Skeletal muscle satellite cell (primary cell): Measurements from ENCODE around the gene ZER1.
"Not testable (repeated sequence)": the region's sequence is repeated elsewhere in the genome, so short reads cannot be mapped to it uniquely, and the experiment has no call there.

Source experiments
- H3K27me3 ChIP-seq: 2 replicates; pipeline ENCODE4 v1.7.0; 2013; ENCODE audit warnings: low read length; ENCODE audit not compliant: control insufficient read depth, insufficient read depth
- H3K36me3 ChIP-seq: 2 replicates; pipeline ENCODE4 v1.7.0; 2013; ENCODE audit warnings: mild to moderate bottlenecking, control low read depth, low read length; ENCODE audit not compliant: insufficient read depth
- H3K4me1 ChIP-seq: 2 replicates; pipeline ENCODE4 v1.7.0; 2013; ENCODE audit warnings: low read length; ENCODE audit not compliant: control insufficient read depth, insufficient read depth
- H3K4me2 ChIP-seq: 2 replicates; pipeline ENCODE4 v1.7.0; 2013; ENCODE audit warnings: mild to moderate bottlenecking, low read length
- H3K4me3 ChIP-seq: 2 replicates; pipeline ENCODE4 v1.7.0; 2013; ENCODE audit warnings: low read length
- H3K9ac ChIP-seq: 2 replicates; pipeline ENCODE4 v1.7.0; 2013; ENCODE audit warnings: mild to moderate bottlenecking, low read depth, low read length, moderate library complexity
- H3K9me3 ChIP-seq: replicated peaks from 2 replicates; pipeline ENCODE4 v1.7.0; 2013; ENCODE audit warnings: mild to moderate bottlenecking, control low read depth, low read length

Gene ZER1

GRCh38 chr9:128807827-128808226, 36.1 kb upstream of the ZER1 start:
- no peaks in the 10 kb centered on the region for H3K9me3 ChIP-seq
- H3K4me3 ChIP-seq = no peak overlapping the region
- H3K9ac ChIP-seq = no peak overlapping the region
- H3K27me3 ChIP-seq = no peaks in the 10 kb centered on the region
- no peak overlapping the region for H3K4me2 ChIP-seq
- peaks cover 52% of the 10 kb centered on the region for H3K36me3 ChIP-seq
- no peaks in the 10 kb centered on the region for H3K4me1 ChIP-seq

- no peak overlapping the region for H3K4me3 ChIP-seq
- no peak overlapping the region for H3K9ac ChIP-seq
- H3K27me3 ChIP-seq = no peaks in the 10 kb centered on the region
- H3K9me3 ChIP-seq = no peaks in the 10 kb centered on the region
- no peaks in the 10 kb centered on the region for H3K4me1 ChIP-seq
- H3K36me3 ChIP-seq = peaks cover 59% of the 10 kb centered on the region
- H3K4me2 ChIP-seq = no peak overlapping the region
Measured at GRCh38 chr9:128805661-128806060, 33.9 kb upstream of the ZER1 start.

- no peaks in the 10 kb centered on the region for H3K4me1 ChIP-seq
- no peaks in the 10 kb centered on the region for H3K9me3 ChIP-seq
- no peak overlapping the region for H3K4me3 ChIP-seq
- H3K4me2 ChIP-seq = no peak overlapping the region
- no peaks in the 10 kb centered on the region for H3K27me3 ChIP-seq
- H3K36me3 ChIP-seq = peaks cover 57% of the 10 kb centered on the region
- H3K9ac ChIP-seq = no peak overlapping the region
Measured at GRCh38 chr9:128802482-128802881, 30.8 kb upstream of the ZER1 start.

- H3K36me3 ChIP-seq = peaks cover 48% of the 10 kb centered on the region
Measured at GRCh38 chr9:128800061-128800460, 28.3 kb upstream of the ZER1 start.

GRCh38 chr9:128798896-128799295, 27.2 kb upstream of the ZER1 start:
- H3K4me2 ChIP-seq = no peak overlapping the region
- no peaks in the 10 kb centered on the region for H3K9me3 ChIP-seq
- no peak overlapping the region for H3K4me3 ChIP-seq
- no peaks in the 10 kb centered on the region for H3K27me3 ChIP-seq
- H3K9ac ChIP-seq = no peak overlapping the region
- no peaks in the 10 kb centered on the region for H3K4me1 ChIP-seq
- peaks cover 53% of the 10 kb centered on the region for H3K36me3 ChIP-seq

More at GRCh38 chr9:128800061-128800460, 28.3 kb upstream of the ZER1 start:
- Histone ChIP-seq H3K27me3 (no peaks in the 10 kb centered on the region), H3K4me1 (no peaks in the 10 kb centered on the region), H3K9me3 (no peaks in the 10 kb centered on the region), H3K9ac (no peak overlapping the region), H3K4me2 (no peak overlapping the region), H3K4me3 (no peak overlapping the region)

GRCh38 chr9:128794961-128795360, 23.2 kb upstream of the ZER1 start:
- peaks cover 60% of the 10 kb centered on the region for H3K36me3 ChIP-seq
- not testable (repeated sequence) for H3K4me2 ChIP-seq, H3K9ac ChIP-seq, H3K4me3 ChIP-seq, H3K27me3 ChIP-seq, H3K4me1 ChIP-seq, H3K9me3 ChIP-seq

GRCh38 chr9:128792978-128793686, 21.4 kb upstream of the ZER1 start:
- Histone ChIP-seq H3K4me3 (no peak overlapping the region), H3K36me3 (peaks cover 45% of the 10 kb centered on the region), H3K27me3 (no peaks in the 10 kb centered on the region), H3K4me1 (peaks cover 5% of the 10 kb centered on the region), H3K9ac (no peak overlapping the region), H3K4me2 (no peak overlapping the region), H3K9me3 (no peaks in the 10 kb centered on the region)

GRCh38 chr9:128792134-128792533, 20.4 kb upstream of the ZER1 start:
- Histone ChIP-seq H3K4me1 (peaks cover 8% of the 10 kb centered on the region), H3K4me2 (no peak overlapping the region), H3K9me3 (no peaks in the 10 kb centered on the region), H3K36me3 (peaks cover 42% of the 10 kb centered on the region), H3K4me3 (no peak overlapping the region), H3K9ac (no peak overlapping the region), H3K27me3 (no peaks in the 10 kb centered on the region)

GRCh38 chr9:128790536-128790935, 18.8 kb upstream of the ZER1 start:
- H3K4me2 ChIP-seq = no peak overlapping the region
- H3K4me3 ChIP-seq = no peak overlapping the region
- H3K27me3 ChIP-seq = no peaks in the 10 kb centered on the region
- H3K9me3 ChIP-seq = no peaks in the 10 kb centered on the region
- peaks cover 36% of the 10 kb centered on the region for H3K36me3 ChIP-seq
- peaks cover 13% of the 10 kb centered on the region for H3K4me1 ChIP-seq
- H3K9ac ChIP-seq = no peak overlapping the region

GRCh38 chr9:128788445-128788844, 16.7 kb upstream of the ZER1 start:
- Histone ChIP-seq H3K4me2 (peak overlapping the region; percentile 98), H3K36me3 (peaks cover 25% of the 10 kb centered on the region), H3K9me3 (no peaks in the 10 kb centered on the region), H3K4me1 (peaks cover 18% of the 10 kb centered on the region), H3K4me3 (peak overlapping the region; percentile 100), H3K9ac (peak overlapping the region; percentile 93), H3K27me3 (no peaks in the 10 kb centered on the region)

GRCh38 chr9:128787659-128788058, 15.9 kb upstream of the ZER1 start:
- Histone ChIP-seq H3K4me3 (peak overlapping the region; percentile 100), H3K9ac (peak overlapping the region; percentile 93)

More at GRCh38 chr9:128787659-128788058, 15.9 kb upstream of the ZER1 start:
- H3K4me1 ChIP-seq = peaks cover 21% of the 10 kb centered on the region
- no peaks in the 10 kb centered on the region for H3K27me3 ChIP-seq
- peak overlapping the region; percentile 98 for H3K4me2 ChIP-seq
- H3K36me3 ChIP-seq = peaks cover 17% of the 10 kb centered on the region
- H3K9me3 ChIP-seq = no peaks in the 10 kb centered on the region
